ENCODE measurements around the gene HERPUD1.

HERPUD1 gene

DNA sequence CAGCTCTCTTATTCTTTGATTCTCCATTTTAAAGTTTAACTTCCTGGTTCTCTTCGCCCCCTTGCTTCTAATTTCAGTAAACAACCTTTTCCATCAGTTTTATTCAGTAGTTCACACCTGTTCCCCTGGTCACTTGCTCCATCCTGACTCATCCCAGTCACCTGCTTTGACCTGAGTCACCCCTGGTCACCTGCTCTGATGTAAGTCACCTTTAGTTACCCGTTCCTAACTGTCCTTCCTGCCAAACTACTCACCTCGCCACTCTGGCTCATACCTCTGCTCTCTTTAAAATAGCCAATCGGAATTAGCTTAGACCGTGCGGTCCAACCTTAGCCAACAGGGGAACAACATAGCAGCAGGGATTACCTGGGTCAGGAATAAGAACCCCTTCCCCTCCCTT lies 52.7 kb downstream of the HERPUD1 start:
- Histone ChIP-seq H3K4me2 (ENCODE audit: low read depth, low read length, poor library complexity, severe bottlenecking) (no peak overlapping the region), H3K9ac (ENCODE audit: low read length) (no peak overlapping the region), H4K20me1 (ENCODE audit: low read depth, low read length) (no peaks in the 10 kb centered on the region), H2AFZ (ENCODE audit: low read depth, low read length, severe bottlenecking) (no peak overlapping the region), H3K4me3 (ENCODE audit: insufficient read depth, low read length, poor library complexity, severe bottlenecking) (no peak overlapping the region), H3K79me2 (ENCODE audit: insufficient read depth, low read length) (no peaks in the 10 kb centered on the region), H3K36me3 (ENCODE audit: low read length) (no peaks in the 10 kb centered on the region), H3K9me3 (ENCODE audit: insufficient read depth, low read length) (no peaks in the 10 kb centered on the region), H3K27ac (ENCODE audit: low read depth, low read length) (no peak overlapping the region), H3K9me2 (replicated peaks; ENCODE audit: insufficient read depth, low read length) (no peaks in the 10 kb centered on the region), H3K27me3 (ENCODE audit: low read length) (no peaks in the 10 kb centered on the region), H3F3A (ENCODE audit: insufficient read depth) (no peaks in the 10 kb centered on the region)
- TF ChIP-seq, protein P1, sequence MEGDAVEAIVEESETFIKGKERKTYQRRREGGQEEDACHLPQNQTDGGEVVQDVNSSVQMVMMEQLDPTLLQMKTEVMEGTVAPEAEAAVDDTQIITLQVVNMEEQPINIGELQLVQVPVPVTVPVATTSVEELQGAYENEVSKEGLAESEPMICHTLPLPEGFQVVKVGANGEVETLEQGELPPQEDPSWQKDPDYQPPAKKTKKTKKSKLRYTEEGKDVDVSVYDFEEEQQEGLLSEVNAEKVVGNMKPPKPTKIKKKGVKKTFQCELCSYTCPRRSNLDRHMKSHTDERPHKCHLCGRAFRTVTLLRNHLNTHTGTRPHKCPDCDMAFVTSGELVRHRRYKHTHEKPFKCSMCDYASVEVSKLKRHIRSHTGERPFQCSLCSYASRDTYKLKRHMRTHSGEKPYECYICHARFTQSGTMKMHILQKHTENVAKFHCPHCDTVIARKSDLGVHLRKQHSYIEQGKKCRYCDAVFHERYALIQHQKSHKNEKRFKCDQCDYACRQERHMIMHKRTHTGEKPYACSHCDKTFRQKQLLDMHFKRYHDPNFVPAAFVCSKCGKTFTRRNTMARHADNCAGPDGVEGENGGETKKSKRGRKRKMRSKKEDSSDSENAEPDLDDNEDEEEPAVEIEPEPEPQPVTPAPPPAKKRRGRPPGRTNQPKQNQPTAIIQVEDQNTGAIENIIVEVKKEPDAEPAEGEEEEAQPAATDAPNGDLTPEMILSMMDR (IDR thresholded peaks at IDR 0.05; ENCODE audit: insufficient read depth, low read length, poor library complexity, severe bottlenecking) = no peak
- TF ChIP-seq EZH2phosphoT487 (conservative IDR thresholded peaks at IDR 0.05; ENCODE audit: low read length) = no peak

DNA sequence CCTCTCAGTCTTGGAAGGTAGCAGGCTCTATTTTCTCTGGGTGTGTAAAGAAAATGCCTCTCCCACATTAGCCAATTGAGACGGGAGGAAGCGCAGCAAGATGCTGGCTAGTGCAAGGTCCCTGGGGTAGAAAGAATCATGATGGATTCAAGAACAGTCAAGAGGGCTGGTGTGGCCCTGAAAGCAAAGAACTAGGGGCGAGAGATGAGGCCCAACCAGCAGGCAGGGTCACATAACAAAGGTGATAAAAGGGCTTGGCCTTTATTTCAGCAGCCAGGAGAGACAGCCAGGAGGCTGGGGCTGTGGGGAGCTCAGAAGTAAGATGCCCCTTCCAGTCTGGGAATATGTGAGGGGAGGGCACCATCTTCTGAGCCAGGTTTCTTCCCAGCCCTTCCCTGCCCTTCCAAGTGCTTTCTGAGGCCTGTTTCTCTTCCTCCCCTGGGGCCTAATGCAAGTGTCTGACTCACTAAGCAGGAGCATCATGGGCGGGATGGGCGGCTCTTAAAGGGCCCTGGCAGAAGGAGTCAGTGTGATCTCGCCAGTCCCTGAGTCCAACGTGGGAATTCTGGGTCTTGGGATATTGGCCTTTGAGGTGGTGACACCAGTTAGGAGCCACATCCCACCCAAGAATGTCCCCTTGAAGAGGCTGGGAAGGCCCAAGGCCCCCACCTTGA lies 53.5 kb downstream of the HERPUD1 start:
- TF ChIP-seq, protein P1 (IDR thresholded peaks at IDR 0.05; ENCODE audit: insufficient read depth, low read length, poor library complexity, severe bottlenecking) = no peak
- TF ChIP-seq EZH2phosphoT487 (conservative IDR thresholded peaks at IDR 0.05; ENCODE audit: low read length) = no peak
- Histone ChIP-seq H3K9ac (ENCODE audit: low read length) (no peak overlapping the region), H3K9me2 (replicated peaks; ENCODE audit: insufficient read depth, low read length) (no peaks in the 10 kb centered on the region), H3F3A (ENCODE audit: insufficient read depth) (no peaks in the 10 kb centered on the region), H3K4me3 (ENCODE audit: insufficient read depth, low read length, poor library complexity, severe bottlenecking) (no peak overlapping the region), H3K4me2 (ENCODE audit: low read depth, low read length, poor library complexity, severe bottlenecking) (no peak overlapping the region), H3K9me3 (ENCODE audit: insufficient read depth, low read length) (no peaks in the 10 kb centered on the region), H3K79me2 (ENCODE audit: insufficient read depth, low read length) (no peaks in the 10 kb centered on the region), H3K27me3 (ENCODE audit: low read length) (no peaks in the 10 kb centered on the region), H3K36me3 (ENCODE audit: low read length) (no peaks in the 10 kb centered on the region), H2AFZ (ENCODE audit: low read depth, low read length, severe bottlenecking) (no peak overlapping the region), H4K20me1 (ENCODE audit: low read depth, low read length) (no peaks in the 10 kb centered on the region), H3K27ac (ENCODE audit: low read depth, low read length) (no peak overlapping the region)

DNA sequence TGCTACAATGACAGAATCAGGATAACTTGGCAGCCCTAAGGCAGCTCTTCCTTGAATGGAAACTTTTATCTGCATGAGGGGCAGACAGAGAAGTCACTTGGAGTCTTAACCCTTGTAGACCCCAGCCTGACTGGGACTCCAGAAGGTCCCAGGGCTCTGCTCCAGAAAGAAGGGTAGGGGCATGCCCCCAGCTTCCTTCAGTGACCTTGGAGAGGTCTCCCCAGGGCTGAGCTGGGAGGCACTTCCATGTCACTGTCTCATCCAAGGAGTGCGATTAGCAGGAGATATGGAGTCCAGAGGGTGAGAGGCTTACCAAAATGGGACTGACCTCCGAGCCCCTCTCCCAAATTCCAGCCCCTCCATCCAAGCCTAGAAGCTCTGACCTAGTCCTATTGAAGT lies 54.0 kb downstream of the HERPUD1 start:
- H3K36me3 ChIP-seq (ENCODE audit: low read length) = no peaks in the 10 kb centered on the region
- no peak overlapping the region for H3K27ac ChIP-seq (ENCODE audit: low read depth, low read length)
- no peaks in the 10 kb centered on the region for H3K27me3 ChIP-seq (ENCODE audit: low read length)
- no peak overlapping the region for H3K4me3 ChIP-seq (ENCODE audit: insufficient read depth, low read length, poor library complexity, severe bottlenecking)
- H3K79me2 ChIP-seq (ENCODE audit: insufficient read depth, low read length) = no peaks in the 10 kb centered on the region
- H2AFZ ChIP-seq (ENCODE audit: low read depth, low read length, severe bottlenecking) = no peak overlapping the region
- no peaks in the 10 kb centered on the region for H3K9me2 ChIP-seq (replicated peaks; ENCODE audit: insufficient read depth, low read length)
- no peaks in the 10 kb centered on the region for H3K9me3 ChIP-seq (ENCODE audit: insufficient read depth, low read length)
- H3F3A ChIP-seq (ENCODE audit: insufficient read depth) = no peaks in the 10 kb centered on the region
- no peak overlapping the region for H3K9ac ChIP-seq (ENCODE audit: low read length)
- TF ChIP-seq EZH2phosphoT487 (conservative IDR thresholded peaks at IDR 0.05; ENCODE audit: low read length) = no peak
- TF ChIP-seq, protein P1 (IDR thresholded peaks at IDR 0.05; ENCODE audit: insufficient read depth, low read length, poor library complexity, severe bottlenecking) = no peak
- no peaks in the 10 kb centered on the region for H4K20me1 ChIP-seq (ENCODE audit: low read depth, low read length)
- no peak overlapping the region for H3K4me2 ChIP-seq (ENCODE audit: low read depth, low read length, poor library complexity, severe bottlenecking)
